Epithelial cell of prostate (primary cell): Measurements from ENCODE around the gene PRPS2.
A peak's percentile ranks its signal among the peaks of the same experiment; 100 is the strongest.

Experiments used
- DNase-seq: peaks from one replicate; pipeline ENCODE4 v3.0.0-alpha.2; 2011; ENCODE audit warnings: low read depth, low spot score
- H3K27ac ChIP-seq: fragments of 450-650 bp; 2 replicates; pipeline ENCODE4 v1.5.1; 2017; ENCODE audit warnings: mild to moderate bottlenecking

The PRPS2 gene

DNA sequence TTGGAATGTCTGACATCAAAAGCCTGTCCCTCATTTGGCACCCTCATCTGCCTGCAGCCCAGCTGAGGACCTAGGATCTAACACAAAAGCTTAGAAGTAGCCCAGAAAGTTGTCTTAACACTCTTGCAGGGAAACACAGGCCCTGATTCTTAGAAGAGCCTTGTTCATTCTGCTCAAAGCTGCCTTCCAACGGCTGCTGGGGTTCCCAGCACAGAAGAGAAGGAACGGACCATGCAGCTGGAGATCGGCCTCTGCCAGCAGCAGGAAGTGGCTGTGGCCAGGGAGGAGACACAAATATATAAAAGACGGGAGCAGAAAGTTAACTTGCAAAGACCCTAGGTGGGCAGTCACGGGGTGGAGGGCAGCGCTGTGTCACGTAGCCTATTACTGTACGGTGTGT lies 20.4 kb downstream of the PRPS2 start:
- H3K27ac ChIP-seq = no peak overlapping the region
- DNase-seq = no peak

DNA sequence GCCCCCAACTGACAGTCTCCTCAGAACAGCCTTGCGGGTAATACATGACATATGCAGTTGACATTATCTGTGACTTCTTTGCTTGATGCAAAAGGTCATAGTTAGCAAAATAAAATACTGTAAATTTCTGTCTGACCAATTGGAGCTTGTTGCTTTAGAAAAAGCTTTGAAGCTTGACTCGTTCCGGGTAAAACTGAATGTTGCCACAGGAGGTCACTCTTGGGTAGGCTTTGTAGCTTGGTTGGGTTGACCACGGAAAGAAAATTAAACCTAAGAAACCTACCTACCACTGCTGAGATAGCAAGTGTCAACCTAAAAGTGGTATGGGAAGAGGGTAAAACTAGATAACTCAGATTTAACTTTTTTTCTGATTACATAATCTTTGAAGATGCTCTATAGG lies 23.2 kb downstream of the PRPS2 start:
- DNase-seq = no peak
- H3K27ac ChIP-seq = no peak overlapping the region

DNA sequence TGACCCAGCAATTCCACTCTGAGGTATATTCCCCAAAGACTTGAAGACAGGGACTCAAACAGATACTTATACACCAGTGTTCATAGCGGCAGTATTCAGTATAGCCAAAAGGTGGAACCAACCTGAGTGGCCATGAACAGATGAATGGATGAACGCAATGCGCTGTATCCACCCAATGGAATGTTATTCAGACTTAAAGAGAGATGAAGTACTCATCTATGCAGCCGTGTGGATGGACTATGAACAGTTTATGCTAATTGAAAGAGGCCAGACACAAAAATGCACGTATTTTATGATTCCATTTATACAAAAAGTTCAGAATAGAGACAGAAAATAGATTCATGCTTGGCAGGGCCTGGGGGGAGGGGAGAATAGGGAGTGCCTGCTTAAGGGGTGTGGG lies 26.3 kb downstream of the PRPS2 start:
- H3K27ac ChIP-seq = no peak overlapping the region
- no peak for DNase-seq

DNA sequence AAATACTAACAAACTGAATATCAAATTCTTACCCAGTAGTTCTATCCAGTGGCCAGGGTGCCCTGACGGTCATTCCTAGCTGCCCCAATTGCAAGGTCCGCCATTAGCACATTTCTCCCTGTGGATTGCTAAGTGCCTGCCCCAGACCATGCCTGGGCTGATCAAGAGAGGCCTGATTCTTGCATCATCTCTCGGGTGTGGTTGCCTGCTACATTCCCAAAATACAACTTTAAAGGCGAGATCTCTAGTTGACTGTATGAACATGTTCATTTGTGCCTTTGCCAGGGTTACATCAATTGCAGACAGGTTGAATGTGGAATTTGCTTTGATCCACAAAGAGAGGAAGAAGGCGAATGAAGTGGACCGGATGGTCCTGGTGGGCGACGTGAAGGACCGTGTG lies 28.0 kb downstream of the PRPS2 start:
- peak overlapping the region; percentile 69 for H3K27ac ChIP-seq
- peak; percentile 27 for DNase-seq

- no peak for DNase-seq
- H3K27ac ChIP-seq = no peak overlapping the region
Observed at GRCh38 chrX:12820737-12821136, 29.5 kb downstream of the PRPS2 start.

- no peak overlapping the region for H3K27ac ChIP-seq
- DNase-seq = no peak
Observed at GRCh38 chrX:12824944-12825343, 33.7 kb downstream of the PRPS2 start.

GRCh38 chrX:12825801-12826200 lies 34.6 kb downstream of the PRPS2 start:
- no peak for DNase-seq
- no peak overlapping the region for H3K27ac ChIP-seq

DNA sequence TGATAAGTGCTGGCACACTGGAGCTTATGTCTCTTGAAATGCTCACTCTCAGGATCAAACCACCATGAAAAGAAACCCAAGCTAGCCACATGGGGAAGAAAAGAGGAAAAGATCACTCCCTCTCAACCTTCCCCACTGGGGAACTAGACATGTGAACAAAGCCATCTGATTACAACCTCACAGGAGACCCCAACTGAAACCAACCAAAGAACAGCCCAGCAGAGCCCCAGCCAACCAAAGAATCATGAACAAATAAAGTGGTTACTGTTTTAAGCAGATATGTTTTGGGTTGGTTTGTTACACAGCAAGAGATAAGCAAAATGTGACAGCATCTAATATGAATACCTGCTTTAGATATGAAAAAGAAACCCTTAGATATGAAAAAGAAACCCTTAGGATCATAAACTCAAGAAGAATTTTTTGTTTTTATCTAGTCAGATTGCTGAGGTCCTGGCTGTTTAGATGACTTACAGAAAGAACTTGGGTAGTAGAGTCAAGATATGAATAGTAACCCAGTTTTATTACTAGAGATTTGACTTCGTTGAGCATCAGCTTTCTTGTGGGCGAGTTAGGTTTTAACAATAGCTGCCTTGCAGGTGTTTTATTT lies 52.0 kb downstream of the PRPS2 start:
- no peak overlapping the region for H3K27ac ChIP-seq
- no peak for DNase-seq

- no peak overlapping the region for H3K27ac ChIP-seq
- DNase-seq = no peak
Observed at GRCh38 chrX:12843668-12844279, 52.6 kb downstream of the PRPS2 start.

- no peak overlapping the region for H3K27ac ChIP-seq
- DNase-seq = no peak
Observed at GRCh38 chrX:12844319-12844718, 53.1 kb downstream of the PRPS2 start.

GRCh38 chrX:12865359-12865758 lies 74.1 kb downstream of the PRPS2 start:
- no peak for DNase-seq
- no peak overlapping the region for H3K27ac ChIP-seq

DNA sequence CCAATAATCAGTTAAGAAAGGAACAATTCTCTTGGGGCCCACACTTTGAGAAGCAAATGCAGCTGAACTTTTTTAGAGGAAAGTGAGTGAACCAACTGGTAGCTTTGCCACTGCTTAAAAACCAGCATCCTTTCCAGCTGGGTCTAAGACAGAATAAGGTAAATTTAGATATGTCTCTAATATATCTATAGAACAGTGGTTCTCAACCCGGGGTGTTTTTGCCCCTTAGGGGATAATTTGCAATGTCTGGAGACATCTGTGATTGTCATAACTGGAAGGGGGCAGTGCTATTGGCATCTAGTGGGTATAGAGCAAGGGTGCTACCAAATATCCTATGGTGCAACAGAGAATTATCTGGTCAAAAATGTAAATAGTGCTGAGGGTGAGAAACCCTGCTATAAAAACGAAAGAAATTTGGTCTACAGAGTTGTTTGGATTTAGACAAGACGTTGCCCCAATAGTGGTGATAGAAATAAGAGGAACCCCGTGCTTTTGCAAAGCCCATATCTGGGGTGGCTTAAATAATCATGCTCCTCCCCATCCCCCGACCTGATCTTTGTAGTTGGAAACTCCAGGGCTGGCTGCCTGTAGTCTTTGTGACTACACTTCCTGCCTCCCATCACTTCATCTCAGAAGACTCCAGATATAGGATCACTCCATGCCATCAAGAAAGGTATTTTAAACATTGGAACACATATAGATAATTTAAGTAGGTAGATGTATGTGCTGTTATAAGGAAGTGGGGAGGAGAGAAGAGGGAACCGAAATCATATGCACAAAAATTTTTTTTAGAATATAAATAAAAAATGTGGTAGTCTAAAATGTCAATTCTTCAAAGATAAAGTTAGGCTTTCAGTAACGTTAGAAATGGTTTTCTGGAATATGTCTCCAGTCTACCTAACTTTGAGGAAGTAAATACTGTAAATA lies 75.5 kb downstream of the PRPS2 start, which contains the start of gene TLR7:
Gene TLR7 (plus strand): TSS at position 622 of the 927 bp plus-strand sequence. CDS start 507 bp downstream, outside the sequence.
- no peak for DNase-seq
- no peak within 1 kb of the TSS for H3K27ac ChIP-seq

DNA sequence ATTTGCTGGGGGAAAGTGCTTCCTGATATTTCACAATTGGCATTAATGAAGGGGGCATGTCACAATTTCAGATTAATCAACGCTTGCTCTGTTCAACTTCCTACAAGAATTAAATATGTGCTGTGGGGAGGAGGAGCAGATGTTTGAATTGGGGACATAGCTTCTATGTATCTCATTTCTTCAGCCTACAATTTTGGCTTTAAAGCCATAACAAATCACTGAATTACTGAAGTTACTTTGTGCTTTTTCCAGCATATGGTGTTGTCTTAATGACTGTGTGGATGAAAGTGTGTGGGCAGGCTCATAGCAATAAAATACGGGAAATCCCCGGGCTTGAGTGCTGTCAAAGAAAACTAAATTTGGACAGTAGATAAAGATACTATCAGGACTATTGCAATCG lies 76.5 kb downstream of the PRPS2 start:
- H3K27ac ChIP-seq = no peak overlapping the region
- DNase-seq = no peak

- H3K27ac ChIP-seq = no peak overlapping the region
- no peak for DNase-seq
Observed at GRCh38 chrX:12868747-12869146, 77.5 kb downstream of the PRPS2 start.

DNA sequence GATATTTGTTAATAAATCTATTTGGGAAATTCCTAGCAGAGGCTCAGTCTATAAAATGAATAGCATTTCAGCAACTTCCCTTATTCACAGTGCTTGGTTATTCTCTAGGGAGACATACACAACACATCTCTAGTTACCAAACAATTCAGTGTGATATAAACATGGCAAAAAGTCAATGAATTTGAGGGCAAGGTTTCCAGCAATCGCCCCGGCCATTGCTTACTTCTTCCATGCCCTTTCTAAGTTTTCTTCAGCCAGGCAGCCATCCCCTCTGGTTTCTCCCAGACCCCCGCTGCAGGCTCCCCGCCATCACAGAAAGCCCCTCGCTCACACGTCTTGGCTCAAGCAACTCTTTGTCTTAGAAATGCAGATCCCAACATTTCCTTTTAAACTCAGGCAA lies 80.0 kb downstream of the PRPS2 start:
- no peak overlapping the region for H3K27ac ChIP-seq
- DNase-seq = no peak

DNA sequence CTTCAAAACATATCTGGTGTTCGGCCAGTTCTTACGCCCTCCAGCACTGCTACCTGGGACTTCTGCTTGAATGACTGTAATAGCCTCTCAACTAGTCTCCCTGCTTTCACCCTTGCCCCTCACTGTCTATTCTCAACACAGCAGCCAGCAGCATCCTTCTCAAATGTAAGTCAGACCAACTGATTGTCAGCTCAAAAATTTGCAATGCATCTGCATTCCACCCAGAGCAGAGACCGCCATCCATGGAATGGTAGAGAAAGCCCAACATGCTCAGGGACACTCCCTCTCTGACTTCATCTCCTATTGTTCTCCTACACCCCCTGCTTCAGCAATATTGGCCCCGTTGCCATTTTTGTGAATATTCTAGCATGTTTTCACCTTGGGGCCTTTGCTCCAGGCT lies 81.5 kb downstream of the PRPS2 start:
- no peak for DNase-seq
- no peak overlapping the region for H3K27ac ChIP-seq
